ENCODE results near the gene ERGIC3. TPM values are rescaled to one million over a fixed set of nuclear protein-coding genes. Genes with fewer than 3 reads are reported as not detected.
"Not testable (repeated sequence)": the region's sequence is repeated elsewhere in the genome, so short reads cannot be mapped to it uniquely, and the experiment has no call there.

ERGIC3 gene
- total RNA-seq, 1 experiment from 2014 or later: 265 TPM

DNA sequence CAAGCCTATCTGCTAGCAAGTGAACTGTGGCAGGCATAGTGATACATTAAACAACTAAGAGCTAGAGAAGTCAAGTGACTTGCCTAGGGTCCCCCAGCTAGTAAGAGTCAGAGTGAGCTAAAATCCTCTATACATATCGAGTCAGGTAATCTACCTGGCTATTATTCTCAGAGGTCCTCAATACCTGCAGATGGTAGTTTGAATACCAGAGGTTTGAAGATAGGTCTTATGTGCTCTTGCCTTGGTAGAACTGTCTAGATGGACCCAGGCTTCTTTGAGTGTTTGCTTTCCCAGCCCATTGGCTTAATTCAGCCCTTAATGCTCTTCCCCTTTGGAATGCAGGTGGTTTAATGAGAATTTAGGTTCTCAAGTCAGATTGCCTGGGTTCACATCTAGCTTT lies 1.1 kb downstream of the ERGIC3 start:
- intact Hi-C loops (cut with micrococcal nuclease; ENCODE audit: unreplicated experiment): no loop called here
- Histone ChIP-seq H3K27ac (ENCODE audit: low read length) (no peak overlapping the region), H3K9me3 (ENCODE audit: control insufficient read depth, insufficient read depth, low read depth, low read length) (no peaks in the 10 kb centered on the region), H3K4me3 (ENCODE audit: low read depth in 2 of 2, low read length in 2 of 2) (peak overlapping the region in 1 of 2 experiments; percentile 77; a peak in 1 of 4 replicates), H3K27me3 (ENCODE audit: control insufficient read depth, insufficient read depth, low read length) (no peaks in the 10 kb centered on the region), H3K36me3 (ENCODE audit: control insufficient read depth, insufficient read depth, low read length) (peaks cover 9% of the 10 kb centered on the region; the same call in 1 of the 2 replicates), H3K4me1 (ENCODE audit: control insufficient read depth, insufficient read depth, low read length) (no peaks in the 10 kb centered on the region)
- ATAC-seq: no peak
- in situ Hi-C loops (cut with HindIII; ENCODE audit: low pct_unique_long_range_greater_than_20kb, low sequenced_read_pairs): no loop called here
- no TSS peak for BruUV-seq (replicated peaks)
- POLR2A ChIA-PET: interaction anchor here (0.7 kb wide), 1 partner anchor 28 kb away, joined by 3 read pairs; no protein-coding TSS in a partner anchor
- DNase-seq (ENCODE audit: low read depth, low spot score): no peak
- CTCF ChIA-PET: no interaction called here
- no peak for TF ChIP-seq SIN3A (IDR thresholded peaks at IDR 0.05; ENCODE audit: borderline replicate concordance, insufficient read depth, low read depth, low read length)
- TF ChIP-seq, protein P1, sequence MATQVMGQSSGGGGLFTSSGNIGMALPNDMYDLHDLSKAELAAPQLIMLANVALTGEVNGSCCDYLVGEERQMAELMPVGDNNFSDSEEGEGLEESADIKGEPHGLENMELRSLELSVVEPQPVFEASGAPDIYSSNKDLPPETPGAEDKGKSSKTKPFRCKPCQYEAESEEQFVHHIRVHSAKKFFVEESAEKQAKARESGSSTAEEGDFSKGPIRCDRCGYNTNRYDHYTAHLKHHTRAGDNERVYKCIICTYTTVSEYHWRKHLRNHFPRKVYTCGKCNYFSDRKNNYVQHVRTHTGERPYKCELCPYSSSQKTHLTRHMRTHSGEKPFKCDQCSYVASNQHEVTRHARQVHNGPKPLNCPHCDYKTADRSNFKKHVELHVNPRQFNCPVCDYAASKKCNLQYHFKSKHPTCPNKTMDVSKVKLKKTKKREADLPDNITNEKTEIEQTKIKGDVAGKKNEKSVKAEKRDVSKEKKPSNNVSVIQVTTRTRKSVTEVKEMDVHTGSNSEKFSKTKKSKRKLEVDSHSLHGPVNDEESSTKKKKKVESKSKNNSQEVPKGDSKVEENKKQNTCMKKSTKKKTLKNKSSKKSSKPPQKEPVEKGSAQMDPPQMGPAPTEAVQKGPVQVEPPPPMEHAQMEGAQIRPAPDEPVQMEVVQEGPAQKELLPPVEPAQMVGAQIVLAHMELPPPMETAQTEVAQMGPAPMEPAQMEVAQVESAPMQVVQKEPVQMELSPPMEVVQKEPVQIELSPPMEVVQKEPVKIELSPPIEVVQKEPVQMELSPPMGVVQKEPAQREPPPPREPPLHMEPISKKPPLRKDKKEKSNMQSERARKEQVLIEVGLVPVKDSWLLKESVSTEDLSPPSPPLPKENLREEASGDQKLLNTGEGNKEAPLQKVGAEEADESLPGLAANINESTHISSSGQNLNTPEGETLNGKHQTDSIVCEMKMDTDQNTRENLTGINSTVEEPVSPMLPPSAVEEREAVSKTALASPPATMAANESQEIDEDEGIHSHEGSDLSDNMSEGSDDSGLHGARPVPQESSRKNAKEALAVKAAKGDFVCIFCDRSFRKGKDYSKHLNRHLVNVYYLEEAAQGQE (IDR thresholded peaks at IDR 0.05; ENCODE audit: insufficient read depth in 1 of 2, low read depth in 2 of 2, low read length in 1 of 2): no peak
- no peak for TF ChIP-seq TCF7L2 (IDR thresholded peaks at IDR 0.05; ENCODE audit: low read depth, low read length)
- TF ChIP-seq, protein P2, sequence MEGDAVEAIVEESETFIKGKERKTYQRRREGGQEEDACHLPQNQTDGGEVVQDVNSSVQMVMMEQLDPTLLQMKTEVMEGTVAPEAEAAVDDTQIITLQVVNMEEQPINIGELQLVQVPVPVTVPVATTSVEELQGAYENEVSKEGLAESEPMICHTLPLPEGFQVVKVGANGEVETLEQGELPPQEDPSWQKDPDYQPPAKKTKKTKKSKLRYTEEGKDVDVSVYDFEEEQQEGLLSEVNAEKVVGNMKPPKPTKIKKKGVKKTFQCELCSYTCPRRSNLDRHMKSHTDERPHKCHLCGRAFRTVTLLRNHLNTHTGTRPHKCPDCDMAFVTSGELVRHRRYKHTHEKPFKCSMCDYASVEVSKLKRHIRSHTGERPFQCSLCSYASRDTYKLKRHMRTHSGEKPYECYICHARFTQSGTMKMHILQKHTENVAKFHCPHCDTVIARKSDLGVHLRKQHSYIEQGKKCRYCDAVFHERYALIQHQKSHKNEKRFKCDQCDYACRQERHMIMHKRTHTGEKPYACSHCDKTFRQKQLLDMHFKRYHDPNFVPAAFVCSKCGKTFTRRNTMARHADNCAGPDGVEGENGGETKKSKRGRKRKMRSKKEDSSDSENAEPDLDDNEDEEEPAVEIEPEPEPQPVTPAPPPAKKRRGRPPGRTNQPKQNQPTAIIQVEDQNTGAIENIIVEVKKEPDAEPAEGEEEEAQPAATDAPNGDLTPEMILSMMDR (IDR thresholded peaks at IDR 0.05): no peak
- TF ChIP-seq POLR2AphosphoS5 (IDR thresholded peaks at IDR 0.05; ENCODE audit: low read depth, low read length): no peak

DNA sequence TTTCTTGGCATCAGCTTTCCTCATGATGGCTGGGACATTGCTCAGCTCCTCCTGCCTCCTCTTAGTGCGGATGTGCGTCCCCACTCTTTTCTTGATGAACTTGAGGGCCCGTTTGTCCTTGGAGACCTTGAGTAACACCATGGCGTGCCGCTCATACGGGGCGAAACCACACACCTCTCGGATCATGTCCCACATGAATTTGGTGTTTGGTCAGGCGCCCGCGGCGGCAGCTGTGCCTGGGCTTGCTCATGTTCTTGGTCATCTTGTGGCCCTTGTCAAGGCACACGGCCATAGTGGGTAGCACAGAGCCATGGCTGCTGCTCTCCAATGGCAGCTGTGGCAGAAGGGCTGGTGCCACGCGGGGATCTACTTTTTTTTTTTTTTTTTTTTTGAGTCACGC lies 2.6 kb downstream of the ERGIC3 start:
- H3K4me3 ChIP-seq (ENCODE audit: low read depth in 2 of 2, low read length in 2 of 2): no peak overlapping the region
- no TSS peak for BruUV-seq (replicated peaks)
- no peaks in the 10 kb centered on the region for H3K27me3 ChIP-seq (ENCODE audit: control insufficient read depth, insufficient read depth, low read length)
- H3K27ac ChIP-seq (ENCODE audit: low read length): no peak overlapping the region
- in situ Hi-C loops (cut with HindIII; ENCODE audit: low pct_unique_long_range_greater_than_20kb, low sequenced_read_pairs) (no loop called here), intact Hi-C loops (cut with micrococcal nuclease; ENCODE audit: unreplicated experiment) (no loop called here)
- H3K4me1 ChIP-seq (ENCODE audit: control insufficient read depth, insufficient read depth, low read length): no peaks in the 10 kb centered on the region
- ChIA-PET CTCF (interaction anchor here (0.7 kb wide), 1 partner anchor 375 kb away, joined by 4 read pairs; no protein-coding TSS in a partner anchor), POLR2A (interaction anchor here (0.6 kb wide), 1 partner anchor 20 kb away, joined by 15 read pairs; no protein-coding TSS in a partner anchor)
- TF ChIP-seq TCF7L2 (IDR thresholded peaks at IDR 0.05; ENCODE audit: low read depth, low read length) (no peak), POLR2AphosphoS5 (IDR thresholded peaks at IDR 0.05; ENCODE audit: low read depth, low read length) (no peak), SIN3A (IDR thresholded peaks at IDR 0.05; ENCODE audit: borderline replicate concordance, insufficient read depth, low read depth, low read length) (no peak)
- TF ChIP-seq, protein P1 (IDR thresholded peaks at IDR 0.05; ENCODE audit: insufficient read depth in 1 of 2, low read depth in 2 of 2, low read length in 1 of 2): no peak
- TF ChIP-seq, protein P2 (IDR thresholded peaks at IDR 0.05): no peak
- no peaks in the 10 kb centered on the region for H3K9me3 ChIP-seq (ENCODE audit: control insufficient read depth, insufficient read depth, low read depth, low read length)
- DNase-seq (ENCODE audit: low read depth, low spot score) (no peak), ATAC-seq (no peak)
- peaks cover 11% of the 10 kb centered on the region; the same call in 1 of the 2 replicates for H3K36me3 ChIP-seq (ENCODE audit: control insufficient read depth, insufficient read depth, low read length)

DNA sequence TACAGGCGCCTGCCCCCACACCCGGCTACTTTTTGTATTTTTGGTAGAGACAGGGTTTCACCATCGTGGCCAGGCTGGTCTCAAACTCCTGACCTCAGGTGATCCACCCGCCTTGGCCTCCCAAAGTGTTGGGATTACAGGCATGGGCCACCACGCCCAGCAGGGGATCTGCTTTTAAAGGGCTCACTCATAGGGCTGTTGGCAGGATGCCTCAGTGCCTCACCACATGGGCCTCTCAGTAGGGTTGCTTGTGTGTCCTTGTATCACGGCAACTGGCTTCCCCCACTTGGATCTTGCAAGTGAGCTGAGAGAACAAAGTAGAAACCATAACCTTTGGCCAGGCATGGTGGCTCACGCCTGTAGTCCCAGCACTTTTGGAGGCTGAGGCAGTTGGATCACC lies 3.1 kb downstream of the ERGIC3 start:
- H3K4me3 ChIP-seq (ENCODE audit: low read depth in 2 of 2, low read length in 2 of 2); in situ Hi-C loops (cut with HindIII; ENCODE audit: low pct_unique_long_range_greater_than_20kb, low sequenced_read_pairs); H3K27me3 ChIP-seq (ENCODE audit: control insufficient read depth, insufficient read depth, low read length); H3K27ac ChIP-seq (ENCODE audit: low read length); DNase-seq (ENCODE audit: low read depth, low spot score); H3K9me3 ChIP-seq (ENCODE audit: control insufficient read depth, insufficient read depth, low read depth, low read length); H3K4me1 ChIP-seq (ENCODE audit: control insufficient read depth, insufficient read depth, low read length); intact Hi-C loops (cut with micrococcal nuclease; ENCODE audit: unreplicated experiment); ATAC-seq; BruUV-seq (replicated peaks): not testable (repeated sequence)
- peaks cover 12% of the 10 kb centered on the region; the same call in 1 of the 2 replicates for H3K36me3 ChIP-seq (ENCODE audit: control insufficient read depth, insufficient read depth, low read length)
- POLR2A ChIA-PET: interaction anchor here (0.6 kb wide), 1 partner anchor 19 kb away, joined by 15 read pairs; no protein-coding TSS in a partner anchor
- CTCF ChIA-PET: interaction anchor here (0.7 kb wide), 1 partner anchor 375 kb away, joined by 4 read pairs; no protein-coding TSS in a partner anchor

Measured in Panc1 (cell line).